ENCODE results near the gene PTPRD. TPM values are rescaled to one million over a fixed set of nuclear protein-coding genes. Genes with fewer than 3 reads are reported as not detected.

Gene PTPRD
- total and polyA plus RNA-seq, 2 donors (not counting 1 experiment from before 2014, with no cell fraction given) = 0.35 to 4.8 TPM

DNA sequence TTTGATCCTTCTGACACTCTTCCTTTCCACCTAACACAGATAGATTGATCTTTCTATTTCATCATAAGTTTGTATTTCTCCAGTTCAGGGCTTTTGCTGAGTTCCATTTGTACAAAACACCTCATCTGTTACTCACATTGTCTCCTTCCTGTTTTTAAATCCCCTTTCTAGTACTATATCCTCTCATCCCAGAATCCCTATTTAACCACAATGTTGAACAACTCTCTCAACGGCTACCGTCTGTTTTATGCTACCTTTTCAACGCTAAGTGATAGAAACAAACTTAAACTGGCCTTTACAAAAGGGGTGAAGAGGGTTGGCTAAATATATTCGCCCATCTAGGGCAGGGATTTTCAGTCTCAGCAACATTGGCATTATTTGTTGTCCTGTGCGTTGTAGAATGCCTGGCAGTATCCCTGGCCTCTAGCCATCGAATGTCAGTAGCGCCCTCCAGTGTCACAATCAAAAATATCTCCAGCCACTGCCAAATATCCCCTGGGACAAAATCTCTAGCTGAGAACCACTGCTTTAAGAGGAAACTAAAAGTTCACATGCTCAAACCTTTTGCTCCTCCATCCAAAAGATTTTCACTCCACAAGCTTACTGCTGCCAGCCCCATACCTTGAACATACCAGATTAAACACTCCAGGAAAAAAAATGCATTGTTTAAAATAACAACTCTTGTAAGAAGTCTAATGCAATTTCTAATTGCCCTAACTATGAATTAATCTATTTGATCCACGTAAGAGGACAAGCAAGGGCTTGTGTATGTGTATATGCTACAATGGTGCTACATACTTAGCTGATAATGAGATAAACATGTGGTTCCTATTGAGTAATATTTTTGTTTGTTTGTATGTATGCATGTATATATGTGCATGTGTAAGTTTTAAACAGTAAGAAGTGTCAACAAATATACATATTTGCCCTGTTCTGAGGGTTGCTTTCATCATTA lies 344.0 kb downstream of the PTPRD start:
- no peak overlapping the region for H3K4me2 ChIP-seq (ENCODE audit: extremely low read depth, insufficient read depth, low read length)
- H3K4me3 ChIP-seq (replicated peaks in 1 of 4; ENCODE audit: control extremely low read depth in 1 of 4, insufficient read depth in 1 of 4, low read depth in 3 of 4, low read length in 4 of 4) = peak overlapping the region in 1 of 4 experiments; percentile 28
- H3K9me3 ChIP-seq (ENCODE audit: control insufficient read depth, insufficient read depth, low read depth, low read length) = no peaks in the 10 kb centered on the region
- no peak overlapping the region for H3K9ac ChIP-seq (ENCODE audit: insufficient read depth, low read length)
- H3K27ac ChIP-seq (ENCODE audit: insufficient read depth, low read length) = no peak overlapping the region
- TF ChIP-seq EZH2 (IDR thresholded peaks at IDR 0.05; ENCODE audit: low read length, missing control alignments) (no peak), CTCF (conservative IDR thresholded peaks at IDR 0.05 in 1 of 2, IDR thresholded peaks at IDR 0.05 in 1 of 2; ENCODE audit: low read depth in 1 of 2, low read length in 2 of 2) (peak in 1 of 2 donors; percentile 68)
- no peaks in the 10 kb centered on the region for H3K36me3 ChIP-seq (ENCODE audit: control insufficient read depth, insufficient read depth, low read length)
- no peaks in the 10 kb centered on the region for H3K79me2 ChIP-seq (ENCODE audit: control insufficient read depth, insufficient read depth, low read length)
- DNase-seq (ENCODE audit: low read depth in 2 of 2) = peak in 1 of 2 donors; percentile 66
- no peaks in the 10 kb centered on the region for H3K27me3 ChIP-seq (ENCODE audit: control insufficient read depth, insufficient read depth, low read length)
- H4K20me1 ChIP-seq (ENCODE audit: control insufficient read depth, extremely low read depth, insufficient read depth, low read length) = no peaks in the 10 kb centered on the region
- no peaks in the 10 kb centered on the region for H3K4me1 ChIP-seq (ENCODE audit: control insufficient read depth, extremely low read depth, insufficient read depth, low read length)
- H2AFZ ChIP-seq (ENCODE audit: low read length) = no peak overlapping the region

DNA sequence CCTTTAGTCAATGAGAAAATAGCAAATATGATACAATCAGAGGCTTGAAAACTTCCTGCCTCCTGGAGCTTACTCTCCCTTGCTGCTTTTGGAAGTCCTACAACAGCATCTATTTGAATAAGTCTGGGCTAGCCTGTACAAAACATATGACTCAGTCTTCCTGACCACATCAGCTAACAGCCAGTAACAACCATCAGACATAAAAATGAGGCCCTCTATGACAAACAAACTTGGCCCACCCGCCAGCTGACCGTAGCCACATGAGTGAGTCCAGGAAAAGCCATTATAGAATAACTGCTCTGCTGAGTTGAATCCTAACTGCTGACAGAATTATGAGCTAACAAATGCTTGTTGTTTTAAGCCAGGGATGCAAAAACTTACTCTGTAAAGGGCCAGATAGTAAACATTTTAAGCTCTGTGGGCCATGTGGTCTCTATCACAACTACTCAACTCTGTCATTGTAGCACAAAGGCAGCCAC lies 347.6 kb downstream of the PTPRD start:
- Histone ChIP-seq H3K4me2 (ENCODE audit: extremely low read depth, insufficient read depth, low read length) (no peak overlapping the region), H3K36me3 (ENCODE audit: control insufficient read depth, insufficient read depth, low read length) (no peaks in the 10 kb centered on the region), H2AFZ (ENCODE audit: low read length) (no peak overlapping the region), H3K27me3 (ENCODE audit: control insufficient read depth, insufficient read depth, low read length) (no peaks in the 10 kb centered on the region), H3K27ac (ENCODE audit: insufficient read depth, low read length) (no peak overlapping the region), H3K79me2 (ENCODE audit: control insufficient read depth, insufficient read depth, low read length) (no peaks in the 10 kb centered on the region), H3K4me3 (replicated peaks in 1 of 4; ENCODE audit: control extremely low read depth in 1 of 4, insufficient read depth in 1 of 4, low read depth in 3 of 4, low read length in 4 of 4) (no peak overlapping the region), H3K9me3 (ENCODE audit: control insufficient read depth, insufficient read depth, low read depth, low read length) (no peaks in the 10 kb centered on the region), H4K20me1 (ENCODE audit: control insufficient read depth, extremely low read depth, insufficient read depth, low read length) (no peaks in the 10 kb centered on the region), H3K4me1 (ENCODE audit: control insufficient read depth, extremely low read depth, insufficient read depth, low read length) (no peaks in the 10 kb centered on the region), H3K9ac (ENCODE audit: insufficient read depth, low read length) (no peak overlapping the region)
- peak; percentile 87 to 96 for DNase-seq (ENCODE audit: low read depth in 2 of 2)
- TF ChIP-seq CTCF (conservative IDR thresholded peaks at IDR 0.05 in 1 of 2, IDR thresholded peaks at IDR 0.05 in 1 of 2; ENCODE audit: low read depth in 1 of 2, low read length in 2 of 2) (no peak), EZH2 (IDR thresholded peaks at IDR 0.05; ENCODE audit: low read length, missing control alignments) (no peak)

- Histone ChIP-seq H3K27me3 (ENCODE audit: control insufficient read depth, insufficient read depth, low read length) (no peaks in the 10 kb centered on the region), H3K27ac (ENCODE audit: insufficient read depth, low read length) (no peak overlapping the region), H3K36me3 (ENCODE audit: control insufficient read depth, insufficient read depth, low read length) (no peaks in the 10 kb centered on the region), H2AFZ (ENCODE audit: low read length) (no peak overlapping the region), H3K79me2 (ENCODE audit: control insufficient read depth, insufficient read depth, low read length) (no peaks in the 10 kb centered on the region), H3K4me2 (ENCODE audit: extremely low read depth, insufficient read depth, low read length) (no peak overlapping the region), H3K9ac (ENCODE audit: insufficient read depth, low read length) (no peak overlapping the region), H3K9me3 (ENCODE audit: control insufficient read depth, insufficient read depth, low read depth, low read length) (no peaks in the 10 kb centered on the region), H3K4me3 (replicated peaks in 1 of 4; ENCODE audit: control extremely low read depth in 1 of 4, insufficient read depth in 1 of 4, low read depth in 3 of 4, low read length in 4 of 4) (no peak overlapping the region), H4K20me1 (ENCODE audit: control insufficient read depth, extremely low read depth, insufficient read depth, low read length) (no peaks in the 10 kb centered on the region), H3K4me1 (ENCODE audit: control insufficient read depth, extremely low read depth, insufficient read depth, low read length) (no peaks in the 10 kb centered on the region)
- DNase-seq (ENCODE audit: low read depth in 2 of 2) = peak in 1 of 2 donors; percentile 6
- no peak for TF ChIP-seq EZH2 (IDR thresholded peaks at IDR 0.05; ENCODE audit: low read length, missing control alignments)
- no peak for TF ChIP-seq CTCF (conservative IDR thresholded peaks at IDR 0.05 in 1 of 2, IDR thresholded peaks at IDR 0.05 in 1 of 2; ENCODE audit: low read depth in 1 of 2, low read length in 2 of 2)
Observed at GRCh38 chr9:10260501-10260900, 352.3 kb downstream of the PTPRD start.

All from fibroblast of lung (primary cell).